Neural cell (in vitro differentiated cells): Measurements from ENCODE around the gene F12. TPM values are rescaled to one million over a fixed set of nuclear protein-coding genes. Genes with fewer than 3 reads are reported as not detected.

ENCODE experiments used
- H2AFZ ChIP-seq: fragments of 200-600, 300-800 bp; sonication (generic), shearing (Covaris generic); 2 replicates; pipeline ENCODE4 v1.6.0; 2014; ENCODE audit warnings: low read depth, mild to moderate bottlenecking, antibody characterized with exemption, low read length, moderate library complexity
- H3F3A ChIP-seq: fragments of 200-600 bp; shearing (Covaris generic); 2 replicates; pipeline ENCODE4 v1.6.1; 2016; ENCODE audit warnings: mild to moderate bottlenecking, moderate library complexity, mixed read lengths, antibody characterized with exemption, low read length; ENCODE audit not compliant: insufficient read depth, poor library complexity, severe bottlenecking
- H3K27ac ChIP-seq: fragments of 200-600, 300-800 bp; sonication (generic), shearing (Covaris generic); 2 replicates; pipeline ENCODE4 v1.5.1; 2014; ENCODE audit warnings: mild to moderate bottlenecking, low read length, moderate library complexity
- H3K27me3 ChIP-seq: fragments of 300-800, 200-600 bp; sonication (generic), shearing (Covaris generic); 2 replicates; pipeline ENCODE4 v1.6.0; 2014; ENCODE audit warnings: mild to moderate bottlenecking, low read depth, low read length, moderate library complexity; ENCODE audit not compliant: insufficient read depth
- H3K36me3 ChIP-seq: fragments of 300-800, 200-600 bp; sonication (generic), shearing (Covaris generic); 2 replicates; pipeline ENCODE4 v1.5.1; 2014; ENCODE audit warnings: mild to moderate bottlenecking, antibody characterized with exemption, low read length, moderate library complexity; ENCODE audit not compliant: insufficient read depth
- H3K4me2 ChIP-seq: fragments of 300-800, 200-600 bp; sonication (generic), shearing (Covaris generic); 2 replicates; pipeline ENCODE4 v1.6.0; 2014; ENCODE audit warnings: mild to moderate bottlenecking, low read length
- H3K4me3 ChIP-seq: fragments of 300-800, 200-600 bp; sonication (generic), shearing (Covaris generic); 2 replicates; pipeline ENCODE4 v1.5.1; 2014; ENCODE audit warnings: mild to moderate bottlenecking, low read length, moderate library complexity
- H3K79me2 ChIP-seq: fragments of 200-600 bp; shearing (Covaris generic); replicated peaks from 2 replicates; pipeline ENCODE4 v1.6.0; 2014; ENCODE audit warnings: mild to moderate bottlenecking, low read length, moderate library complexity; ENCODE audit not compliant: insufficient read depth
- H3K9ac ChIP-seq: fragments of 300-800, 200-600 bp; sonication (generic), shearing (Covaris generic); 2 replicates; pipeline ENCODE4 v1.6.1; 2016; ENCODE audit warnings: mild to moderate bottlenecking, low read length, mixed read lengths
- H3K9me2 ChIP-seq: fragments of 200-600 bp; shearing (Covaris generic); 2 replicates; pipeline ENCODE4 v1.6.1; 2016; ENCODE audit warnings: mild to moderate bottlenecking, low read length, mixed read lengths; ENCODE audit not compliant: insufficient read depth
- H3K9me3 ChIP-seq: fragments of 200-600, 300-800 bp; sonication (generic), shearing (Covaris generic); 2 replicates; pipeline ENCODE4 v1.6.1; 2016; ENCODE audit warnings: mild to moderate bottlenecking, mixed run types, low read length, moderate library complexity, mixed read lengths
- H4K20me1 ChIP-seq: fragments of 200-600 bp; shearing (Covaris generic); 2 replicates; pipeline ENCODE4 v1.6.1; 2016; ENCODE audit warnings: mild to moderate bottlenecking, mixed run types; ENCODE audit not compliant: insufficient read depth
- EP300 ChIP-seq: fragments of 450-650 bp; conservative IDR thresholded peaks from 2 replicates; pipeline ENCODE4 v1.6.1; 2014; ENCODE audit warnings: antibody characterized with exemption, mild to moderate bottlenecking, moderate library complexity; ENCODE audit not compliant: poor library complexity, severe bottlenecking
- EZH2 ChIP-seq: fragments of 200-600, 300-800 bp; shearing (Covaris generic), sonication (generic); IDR thresholded peaks from 2 replicates; pipeline ENCODE4 v1.6.1; 2014; ENCODE audit warnings: antibody characterized with exemption, low read length, borderline replicate concordance, mild to moderate bottlenecking; ENCODE audit not compliant: insufficient read depth, poor library complexity, severe bottlenecking
- MXI1 ChIP-seq: fragments of 450-650 bp; conservative IDR thresholded peaks from 2 replicates; pipeline ENCODE4 v1.6.1; 2014; ENCODE audit warnings: antibody characterized with exemption, mild to moderate bottlenecking; ENCODE audit not compliant: poor library complexity, severe bottlenecking
- POLR2AphosphoS5 ChIP-seq: IDR thresholded peaks from 2 replicates; pipeline ENCODE4 v1.6.1; 2012
- RAD21 ChIP-seq: fragments of 450-650 bp; conservative IDR thresholded peaks from 2 replicates; pipeline ENCODE4 v1.6.1; 2014; ENCODE audit warnings: antibody characterized with exemption, mild to moderate bottlenecking, moderate library complexity
- SMC3 ChIP-seq: fragments of 450-650 bp; conservative IDR thresholded peaks from 2 replicates; pipeline ENCODE4 v1.6.1; 2014; ENCODE audit warnings: antibody characterized with exemption, mild to moderate bottlenecking, moderate library complexity; ENCODE audit not compliant: poor library complexity
- TAF1 ChIP-seq: IDR thresholded peaks from 2 replicates; pipeline ENCODE4 v1.6.1; 2012; ENCODE audit warnings: low read depth
- polyA plus RNA-seq: library from polyadenylated mRNA; depleted of rRNA; stranded (reverse); fragments of >200 nt; gene quantifications from 2 replicates; pipeline ENCODE4 v1.2.3, GENCODE V29; 2014
- TF ChIP-seq, protein P1 (sequence below): fragments of 450-650 bp; IDR thresholded peaks from 2 replicates; pipeline ENCODE4 v1.5.1; 2014; ENCODE audit warnings: antibody characterized with exemption, mild to moderate bottlenecking, moderate library complexity; ENCODE audit not compliant: poor library complexity, severe bottlenecking
- TF ChIP-seq, protein P2 (sequence below): IDR thresholded peaks from 2 replicates; pipeline ENCODE4 v1.6.1; 2012; ENCODE audit warnings: borderline replicate concordance

Gene F12
- polyA plus RNA-seq, 1 donor from 2014 or later = 1.4 TPM

DNA sequence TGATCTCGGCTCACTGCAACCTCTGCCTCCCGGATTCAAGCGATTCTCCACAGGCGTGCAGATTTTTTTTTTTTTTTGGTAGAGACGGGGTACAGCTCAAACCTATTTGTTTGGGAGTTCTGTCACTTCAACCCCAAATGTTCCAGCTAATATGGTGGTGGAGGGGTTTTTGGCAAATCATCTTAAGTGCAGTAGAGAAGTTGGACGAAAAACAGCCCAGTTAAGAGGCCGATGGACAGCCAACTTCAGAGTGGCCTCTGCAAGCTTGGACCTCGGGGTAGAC, 36.5 kb upstream of the F12 start:
- peak overlapping the region; percentile 91 for H3K9ac ChIP-seq
- H3K36me3 ChIP-seq = no peaks in the 10 kb centered on the region
- peak overlapping the region; percentile 92 for H3K4me2 ChIP-seq
- no peak overlapping the region for H2AFZ ChIP-seq
- H3K27me3 ChIP-seq = no peaks in the 10 kb centered on the region
- TF ChIP-seq MXI1 (no peak), RAD21 (no peak), TAF1 (no peak), SMC3 (no peak), EP300 (no peak), EZH2 (no peak), POLR2AphosphoS5 (no peak)
- TF ChIP-seq, protein P1, sequence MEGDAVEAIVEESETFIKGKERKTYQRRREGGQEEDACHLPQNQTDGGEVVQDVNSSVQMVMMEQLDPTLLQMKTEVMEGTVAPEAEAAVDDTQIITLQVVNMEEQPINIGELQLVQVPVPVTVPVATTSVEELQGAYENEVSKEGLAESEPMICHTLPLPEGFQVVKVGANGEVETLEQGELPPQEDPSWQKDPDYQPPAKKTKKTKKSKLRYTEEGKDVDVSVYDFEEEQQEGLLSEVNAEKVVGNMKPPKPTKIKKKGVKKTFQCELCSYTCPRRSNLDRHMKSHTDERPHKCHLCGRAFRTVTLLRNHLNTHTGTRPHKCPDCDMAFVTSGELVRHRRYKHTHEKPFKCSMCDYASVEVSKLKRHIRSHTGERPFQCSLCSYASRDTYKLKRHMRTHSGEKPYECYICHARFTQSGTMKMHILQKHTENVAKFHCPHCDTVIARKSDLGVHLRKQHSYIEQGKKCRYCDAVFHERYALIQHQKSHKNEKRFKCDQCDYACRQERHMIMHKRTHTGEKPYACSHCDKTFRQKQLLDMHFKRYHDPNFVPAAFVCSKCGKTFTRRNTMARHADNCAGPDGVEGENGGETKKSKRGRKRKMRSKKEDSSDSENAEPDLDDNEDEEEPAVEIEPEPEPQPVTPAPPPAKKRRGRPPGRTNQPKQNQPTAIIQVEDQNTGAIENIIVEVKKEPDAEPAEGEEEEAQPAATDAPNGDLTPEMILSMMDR = no peak
- TF ChIP-seq, protein P2, sequence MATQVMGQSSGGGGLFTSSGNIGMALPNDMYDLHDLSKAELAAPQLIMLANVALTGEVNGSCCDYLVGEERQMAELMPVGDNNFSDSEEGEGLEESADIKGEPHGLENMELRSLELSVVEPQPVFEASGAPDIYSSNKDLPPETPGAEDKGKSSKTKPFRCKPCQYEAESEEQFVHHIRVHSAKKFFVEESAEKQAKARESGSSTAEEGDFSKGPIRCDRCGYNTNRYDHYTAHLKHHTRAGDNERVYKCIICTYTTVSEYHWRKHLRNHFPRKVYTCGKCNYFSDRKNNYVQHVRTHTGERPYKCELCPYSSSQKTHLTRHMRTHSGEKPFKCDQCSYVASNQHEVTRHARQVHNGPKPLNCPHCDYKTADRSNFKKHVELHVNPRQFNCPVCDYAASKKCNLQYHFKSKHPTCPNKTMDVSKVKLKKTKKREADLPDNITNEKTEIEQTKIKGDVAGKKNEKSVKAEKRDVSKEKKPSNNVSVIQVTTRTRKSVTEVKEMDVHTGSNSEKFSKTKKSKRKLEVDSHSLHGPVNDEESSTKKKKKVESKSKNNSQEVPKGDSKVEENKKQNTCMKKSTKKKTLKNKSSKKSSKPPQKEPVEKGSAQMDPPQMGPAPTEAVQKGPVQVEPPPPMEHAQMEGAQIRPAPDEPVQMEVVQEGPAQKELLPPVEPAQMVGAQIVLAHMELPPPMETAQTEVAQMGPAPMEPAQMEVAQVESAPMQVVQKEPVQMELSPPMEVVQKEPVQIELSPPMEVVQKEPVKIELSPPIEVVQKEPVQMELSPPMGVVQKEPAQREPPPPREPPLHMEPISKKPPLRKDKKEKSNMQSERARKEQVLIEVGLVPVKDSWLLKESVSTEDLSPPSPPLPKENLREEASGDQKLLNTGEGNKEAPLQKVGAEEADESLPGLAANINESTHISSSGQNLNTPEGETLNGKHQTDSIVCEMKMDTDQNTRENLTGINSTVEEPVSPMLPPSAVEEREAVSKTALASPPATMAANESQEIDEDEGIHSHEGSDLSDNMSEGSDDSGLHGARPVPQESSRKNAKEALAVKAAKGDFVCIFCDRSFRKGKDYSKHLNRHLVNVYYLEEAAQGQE = no peak
- no peaks in the 10 kb centered on the region for H4K20me1 ChIP-seq
- H3K9me3 ChIP-seq = no peaks in the 10 kb centered on the region
- H3K4me3 ChIP-seq = peak overlapping the region; percentile 97
- peak overlapping the region; percentile 88 for H3K27ac ChIP-seq
- no peaks in the 10 kb centered on the region for H3F3A ChIP-seq
- H3K79me2 ChIP-seq = peaks cover 36% of the 10 kb centered on the region
- no peaks in the 10 kb centered on the region for H3K9me2 ChIP-seq

DNA sequence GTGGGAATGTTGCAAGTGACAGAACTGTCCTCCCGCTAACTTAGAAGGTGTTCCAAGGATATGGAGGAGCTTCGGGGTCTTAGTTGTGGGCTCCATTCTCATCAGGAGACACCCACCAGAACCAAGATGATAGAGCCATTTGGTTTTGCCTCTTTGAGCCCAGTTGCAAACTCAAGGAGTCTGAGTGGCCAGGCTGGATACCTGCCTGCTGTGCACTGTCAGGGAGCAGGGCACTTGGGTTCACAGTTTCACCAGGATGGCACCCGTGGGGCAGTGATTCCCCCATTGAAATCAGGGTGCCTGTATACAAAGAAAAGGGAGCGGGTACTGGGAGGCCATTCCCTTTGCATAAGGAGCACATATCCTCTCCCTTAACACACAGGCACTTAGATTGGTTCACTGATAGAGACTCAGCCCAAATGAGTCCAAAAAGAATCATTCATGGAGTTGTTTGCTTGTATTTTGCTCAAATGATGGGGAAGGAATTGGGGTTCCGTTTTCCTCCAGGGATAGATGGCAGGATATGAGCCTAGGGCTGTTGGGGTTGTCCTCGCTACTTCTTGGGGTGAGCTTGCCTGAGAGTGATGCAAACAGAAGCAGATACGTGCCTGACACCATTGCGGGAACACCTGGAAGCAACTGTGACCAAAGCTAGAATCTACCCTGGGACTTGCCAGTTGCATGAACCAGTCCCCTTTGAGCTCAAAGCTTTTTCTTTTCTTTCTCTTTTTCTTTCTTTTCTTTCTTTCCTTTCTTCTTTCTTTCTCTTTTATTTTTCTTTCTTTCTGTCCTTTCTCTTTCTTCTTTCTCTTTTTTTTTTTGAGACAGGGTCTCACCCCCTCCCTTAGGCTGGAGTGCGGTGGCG, 35.9 kb upstream of the F12 start:
- Histone ChIP-seq H3K9me2 (no peaks in the 10 kb centered on the region), H3K9ac (peak overlapping the region; percentile 91), H3K79me2 (peaks cover 32% of the 10 kb centered on the region), H3K9me3 (no peaks in the 10 kb centered on the region), H3K4me3 (peak overlapping the region; percentile 97), H4K20me1 (no peaks in the 10 kb centered on the region), H3K27ac (peak overlapping the region; percentile 88), H3K27me3 (no peaks in the 10 kb centered on the region), H3F3A (no peaks in the 10 kb centered on the region), H3K4me2 (peak overlapping the region; percentile 92), H2AFZ (no peak overlapping the region), H3K36me3 (no peaks in the 10 kb centered on the region)
- TF ChIP-seq RAD21 = no peak
- TF ChIP-seq, protein P2 = no peak
- no peak for TF ChIP-seq EZH2
- no peak for TF ChIP-seq EP300
- TF ChIP-seq TAF1 = no peak
- TF ChIP-seq POLR2AphosphoS5 = no peak
- no peak for TF ChIP-seq SMC3
